ENCODE data around the gene GP1BA. TPM values are rescaled to one million over a fixed set of nuclear protein-coding genes. Genes with fewer than 3 reads are reported as not detected.

GP1BA gene
- total and polyA plus RNA-seq, 2 of the 8 experiments (the other 6 are each of a cell fraction or from before 2014, with no cell fraction given): not detected

DNA sequence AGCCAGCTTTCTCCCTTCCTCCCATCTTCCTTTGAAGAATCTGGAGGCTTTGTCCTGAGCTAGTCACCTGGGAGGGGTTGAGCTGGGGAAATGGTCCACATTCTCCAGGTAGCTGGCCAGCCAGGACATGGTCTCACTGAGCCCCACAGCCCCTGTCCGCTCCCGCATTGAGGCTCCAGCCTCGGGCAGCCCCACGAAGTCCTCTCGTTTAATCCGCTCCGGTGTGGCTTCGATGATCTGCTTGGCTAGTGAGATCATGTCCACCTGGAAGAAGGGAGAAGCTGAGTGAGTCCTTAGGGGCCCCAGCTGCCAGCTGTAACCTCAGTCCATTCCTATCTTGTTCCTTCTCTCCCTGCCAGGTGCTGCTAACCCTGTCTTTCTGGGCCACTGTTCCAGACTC is 38.2 kb downstream of the GP1BA start (continued):
- TF ChIP-seq GABPA (IDR thresholded peaks at IDR 0.05; ENCODE audit: borderline replicate concordance, insufficient read depth, low read length) (no peak), CEBPB (IDR thresholded peaks at IDR 0.05; ENCODE audit: low read depth, low read length) (no peak), FOSL1 (IDR thresholded peaks at IDR 0.05; ENCODE audit: insufficient read depth, low read depth, low read length) (no peak), CTBP2 (IDR thresholded peaks at IDR 0.05; ENCODE audit: borderline replicate concordance, insufficient read depth, insufficient read length, low read length) (no peak), TBP (IDR thresholded peaks at IDR 0.05; ENCODE audit: low read depth, low read length) (no peak)
- TF ChIP-seq, protein P1, sequence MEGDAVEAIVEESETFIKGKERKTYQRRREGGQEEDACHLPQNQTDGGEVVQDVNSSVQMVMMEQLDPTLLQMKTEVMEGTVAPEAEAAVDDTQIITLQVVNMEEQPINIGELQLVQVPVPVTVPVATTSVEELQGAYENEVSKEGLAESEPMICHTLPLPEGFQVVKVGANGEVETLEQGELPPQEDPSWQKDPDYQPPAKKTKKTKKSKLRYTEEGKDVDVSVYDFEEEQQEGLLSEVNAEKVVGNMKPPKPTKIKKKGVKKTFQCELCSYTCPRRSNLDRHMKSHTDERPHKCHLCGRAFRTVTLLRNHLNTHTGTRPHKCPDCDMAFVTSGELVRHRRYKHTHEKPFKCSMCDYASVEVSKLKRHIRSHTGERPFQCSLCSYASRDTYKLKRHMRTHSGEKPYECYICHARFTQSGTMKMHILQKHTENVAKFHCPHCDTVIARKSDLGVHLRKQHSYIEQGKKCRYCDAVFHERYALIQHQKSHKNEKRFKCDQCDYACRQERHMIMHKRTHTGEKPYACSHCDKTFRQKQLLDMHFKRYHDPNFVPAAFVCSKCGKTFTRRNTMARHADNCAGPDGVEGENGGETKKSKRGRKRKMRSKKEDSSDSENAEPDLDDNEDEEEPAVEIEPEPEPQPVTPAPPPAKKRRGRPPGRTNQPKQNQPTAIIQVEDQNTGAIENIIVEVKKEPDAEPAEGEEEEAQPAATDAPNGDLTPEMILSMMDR (IDR thresholded peaks at IDR 0.05; ENCODE audit: control extremely low read depth in 1 of 3, insufficient read depth in 1 of 3, low read depth in 1 of 3, low read length in 3 of 3): no peak
